NT2/D1 (cell line): ENCODE measurements around the gene LRRIQ4.

Experiments used
- DNase-seq: peaks from one replicate; pipeline ENCODE4 v3.0.0-alpha.2; 2011; ENCODE audit warnings: low read depth, low spot score
- H3K27me3 ChIP-seq: 2 replicates; pipeline ENCODE4 v1.6.0; 2011; ENCODE audit warnings: mild to moderate bottlenecking; ENCODE audit not compliant: insufficient read length, insufficient read depth
- H3K36me3 ChIP-seq: 2 replicates; pipeline ENCODE4 v1.6.1; 2011; ENCODE audit warnings: mild to moderate bottlenecking, low read length, mixed read lengths; ENCODE audit not compliant: insufficient read depth, insufficient read length
- H3K4me1 ChIP-seq: 2 replicates; pipeline ENCODE4 v1.5.1; 2011; ENCODE audit not compliant: insufficient read depth, insufficient read length
- H3K4me3 ChIP-seq: 2 replicates; pipeline ENCODE4 v1.5.1; 2011; ENCODE audit warnings: low read depth; ENCODE audit not compliant: insufficient read length
- H3K9ac ChIP-seq: 2 replicates; pipeline ENCODE4 v1.6.0; 2011; ENCODE audit warnings: low read depth; ENCODE audit not compliant: insufficient read length
- H3K9me3 ChIP-seq: 2 replicates; pipeline ENCODE4 v1.5.1; 2011; ENCODE audit warnings: mild to moderate bottlenecking, low read length; ENCODE audit not compliant: insufficient read depth
- SUZ12 ChIP-seq: IDR thresholded peaks from 2 replicates; pipeline ENCODE4 v1.6.1; 2011; ENCODE audit not compliant: insufficient read length, insufficient read depth; ENCODE audit errors: extremely low read depth
- YY1 ChIP-seq: IDR thresholded peaks from 2 replicates; pipeline ENCODE4 v1.6.1; 2011; ENCODE audit not compliant: insufficient read length, insufficient read depth
- ZNF274 ChIP-seq: IDR thresholded peaks from 2 replicates; pipeline ENCODE4 v1.6.1; 2011; ENCODE audit warnings: mild to moderate bottlenecking, low read depth, low read length

Gene LRRIQ4

DNA sequence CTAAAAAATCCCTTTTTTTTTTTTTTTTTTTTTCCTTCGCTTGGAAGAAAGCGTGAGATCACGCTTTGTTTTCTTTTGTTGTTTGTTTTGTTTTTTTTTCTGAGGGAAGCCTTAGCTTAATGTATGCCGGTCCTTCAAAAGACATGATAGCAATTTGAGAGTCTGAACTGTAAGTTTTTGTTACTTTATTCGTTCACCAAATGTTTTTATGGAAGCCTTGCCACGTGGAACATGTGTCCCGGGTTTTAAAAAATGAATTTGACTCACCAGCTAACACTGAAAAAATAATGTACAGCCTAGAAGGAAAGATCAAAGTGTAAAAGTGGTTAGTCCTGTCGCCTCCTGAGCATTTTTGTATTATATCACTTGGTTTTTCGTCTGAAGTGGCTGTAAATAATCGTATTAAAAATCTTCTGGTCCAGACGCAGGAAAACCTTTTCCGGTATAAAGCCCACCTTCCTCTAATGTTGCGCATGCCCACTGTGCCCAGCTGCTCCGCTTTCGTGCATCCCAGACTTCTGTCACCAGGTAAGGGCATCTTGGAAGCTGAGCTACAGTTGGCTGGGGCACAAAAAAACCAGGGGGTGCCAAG is 40.3 kb upstream of the LRRIQ4 start:
- peak; percentile 60 for DNase-seq
- TF ChIP-seq YY1 (no peak), SUZ12 (no peak), ZNF274 (no peak)

DNA sequence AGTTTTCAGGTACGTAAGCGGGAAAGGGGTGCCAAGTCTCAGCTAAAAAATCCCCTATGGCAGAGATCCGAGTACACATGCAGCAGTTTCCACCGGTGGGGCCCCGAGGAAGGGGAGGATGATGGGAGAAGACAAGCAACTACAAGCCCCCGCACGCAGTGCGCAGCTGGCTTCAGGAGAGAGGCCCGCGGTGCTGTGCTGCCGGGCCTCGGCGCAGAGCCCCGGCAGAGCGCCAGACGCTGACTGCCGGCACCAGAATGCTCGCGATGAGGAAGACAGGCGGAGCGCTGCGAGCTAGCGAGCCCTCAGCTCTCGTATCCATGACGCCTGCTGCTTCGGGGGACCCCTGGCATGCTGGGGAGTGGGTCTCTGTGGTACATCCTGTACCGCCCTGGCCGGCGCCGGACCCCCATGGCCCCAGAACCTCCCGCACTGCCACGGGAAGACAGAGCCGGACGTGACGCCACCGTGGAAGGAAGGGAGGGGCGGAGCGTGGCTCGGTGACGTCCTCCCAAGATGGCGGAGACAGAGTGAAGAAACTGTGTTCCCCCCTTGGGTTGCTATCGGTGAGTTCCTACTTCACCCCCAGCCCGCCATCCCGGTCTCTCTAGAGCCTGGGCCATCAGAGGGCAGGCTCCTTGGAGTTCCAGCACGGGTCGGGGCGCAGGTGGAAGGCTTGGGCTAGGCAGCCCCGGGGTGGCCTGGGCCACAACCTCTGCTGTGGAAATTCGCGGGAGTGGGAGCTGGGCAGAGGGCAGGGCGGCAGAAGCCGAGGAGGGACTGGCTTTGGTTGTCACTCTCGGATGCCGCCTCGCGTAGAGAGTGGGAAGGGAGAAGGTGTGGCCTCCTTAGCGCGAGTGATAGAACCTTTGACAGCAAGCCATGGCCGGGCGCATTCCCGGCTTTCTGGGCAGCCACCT is 39.5 kb upstream of the LRRIQ4 start, which contains the start of gene MYNN:
Gene MYNN (plus strand): TSS at position 500 of the 920 bp plus-strand sequence. CDS start 900 bp downstream, outside the sequence.
- TF ChIP-seq ZNF274 (no peak), YY1 (peak; percentile 91), SUZ12 (no peak)
- H3K4me3 ChIP-seq = peak within 1 kb of the TSS; percentile 100
- DNase-seq = peak; percentile 82
- no peaks in the 10 kb centered on the region for H3K4me1 ChIP-seq
- H3K9ac ChIP-seq = peak within 1 kb of the TSS; percentile 100
- no peaks in the 10 kb centered on the region for H3K27me3 ChIP-seq
- no peaks in the 10 kb centered on the region for H3K9me3 ChIP-seq
- peaks cover 43% of the 10 kb centered on the region for H3K36me3 ChIP-seq

More for the DNA sequence above, 40.3 kb upstream of the LRRIQ4 start:
- H3K4me3 ChIP-seq = peak overlapping the region; percentile 100
- no peaks in the 10 kb centered on the region for H3K4me1 ChIP-seq
- H3K9me3 ChIP-seq = no peaks in the 10 kb centered on the region
- peak overlapping the region; percentile 100 for H3K9ac ChIP-seq
- no peaks in the 10 kb centered on the region for H3K27me3 ChIP-seq
- peaks cover 36% of the 10 kb centered on the region for H3K36me3 ChIP-seq

DNA sequence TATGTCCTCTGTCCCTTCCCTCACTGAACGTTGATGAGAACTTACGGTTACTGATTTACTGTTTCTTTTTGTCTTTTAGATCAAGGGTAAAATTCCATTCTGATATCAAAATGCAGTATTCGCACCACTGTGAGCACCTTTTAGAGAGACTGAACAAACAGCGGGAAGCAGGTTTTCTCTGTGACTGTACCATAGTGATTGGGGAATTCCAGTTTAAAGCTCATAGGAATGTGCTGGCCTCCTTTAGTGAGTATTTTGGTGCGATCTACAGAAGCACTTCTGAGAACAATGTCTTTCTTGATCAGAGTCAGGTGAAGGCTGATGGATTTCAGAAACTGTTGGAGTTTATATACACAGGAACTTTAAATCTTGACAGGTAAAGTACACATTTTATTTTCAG is 38.5 kb upstream of the LRRIQ4 start:
- no peaks in the 10 kb centered on the region for H3K9me3 ChIP-seq
- DNase-seq = no peak
- peak overlapping the region; percentile 100 for H3K4me3 ChIP-seq
- no peaks in the 10 kb centered on the region for H3K27me3 ChIP-seq
- no peak for TF ChIP-seq YY1
- TF ChIP-seq SUZ12 = no peak
- no peak for TF ChIP-seq ZNF274
- H3K36me3 ChIP-seq = peaks cover 53% of the 10 kb centered on the region
- peak overlapping the region; percentile 100 for H3K9ac ChIP-seq
- H3K4me1 ChIP-seq = no peaks in the 10 kb centered on the region

DNA sequence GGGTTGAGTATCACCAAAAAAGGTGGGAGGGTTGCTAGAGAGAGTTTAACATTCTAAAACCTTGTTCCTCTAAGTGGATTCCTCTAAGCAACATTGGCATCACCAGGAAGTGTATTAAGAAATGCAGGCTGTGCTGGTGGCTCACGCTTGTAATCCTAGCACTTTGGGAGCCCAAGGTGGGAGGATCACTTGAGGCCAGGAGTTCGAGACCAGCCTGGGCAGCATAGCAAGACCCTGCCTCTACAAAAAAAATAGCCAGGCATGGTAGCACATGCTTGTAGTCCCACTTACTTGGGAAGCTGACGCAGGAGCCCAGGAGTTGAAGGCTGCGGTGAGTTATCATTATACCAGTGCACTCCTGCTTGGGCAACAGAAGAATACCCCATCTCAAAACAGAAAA is 34.8 kb upstream of the LRRIQ4 start:
- Histone ChIP-seq H3K27me3 (no peaks in the 10 kb centered on the region), H3K36me3 (peaks cover 90% of the 10 kb centered on the region), H3K9ac (no peak overlapping the region), H3K4me1 (no peaks in the 10 kb centered on the region), H3K9me3 (no peaks in the 10 kb centered on the region), H3K4me3 (no peak overlapping the region)
- no peak for TF ChIP-seq SUZ12
- TF ChIP-seq ZNF274 = no peak
- TF ChIP-seq YY1 = no peak
- no peak for DNase-seq

DNA sequence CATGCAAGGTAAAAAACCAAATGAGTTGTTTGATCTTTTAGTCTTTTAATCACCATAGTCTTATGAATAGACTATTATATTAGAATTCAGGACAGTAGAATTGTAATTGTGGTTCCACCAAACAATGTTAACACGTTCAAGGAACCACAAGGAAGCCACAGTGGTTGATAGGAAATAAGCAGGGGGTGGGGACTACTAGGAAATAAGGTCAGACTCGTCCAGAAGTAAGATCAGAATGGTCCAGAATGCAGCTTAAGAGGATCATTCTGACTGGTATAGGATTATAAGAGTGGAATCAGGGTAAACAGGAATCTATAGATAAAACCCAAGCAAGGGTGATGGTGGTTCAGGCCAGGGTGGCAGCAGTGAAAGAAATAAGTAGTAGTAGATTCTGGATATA is 31.9 kb upstream of the LRRIQ4 start:
- TF ChIP-seq SUZ12 (no peak), YY1 (no peak), ZNF274 (no peak)
- Histone ChIP-seq H3K4me1 (no peaks in the 10 kb centered on the region), H3K27me3 (no peaks in the 10 kb centered on the region), H3K9me3 (no peaks in the 10 kb centered on the region), H3K36me3 (peaks cover 98% of the 10 kb centered on the region), H3K4me3 (no peak overlapping the region), H3K9ac (no peak overlapping the region)
- no peak for DNase-seq

DNA sequence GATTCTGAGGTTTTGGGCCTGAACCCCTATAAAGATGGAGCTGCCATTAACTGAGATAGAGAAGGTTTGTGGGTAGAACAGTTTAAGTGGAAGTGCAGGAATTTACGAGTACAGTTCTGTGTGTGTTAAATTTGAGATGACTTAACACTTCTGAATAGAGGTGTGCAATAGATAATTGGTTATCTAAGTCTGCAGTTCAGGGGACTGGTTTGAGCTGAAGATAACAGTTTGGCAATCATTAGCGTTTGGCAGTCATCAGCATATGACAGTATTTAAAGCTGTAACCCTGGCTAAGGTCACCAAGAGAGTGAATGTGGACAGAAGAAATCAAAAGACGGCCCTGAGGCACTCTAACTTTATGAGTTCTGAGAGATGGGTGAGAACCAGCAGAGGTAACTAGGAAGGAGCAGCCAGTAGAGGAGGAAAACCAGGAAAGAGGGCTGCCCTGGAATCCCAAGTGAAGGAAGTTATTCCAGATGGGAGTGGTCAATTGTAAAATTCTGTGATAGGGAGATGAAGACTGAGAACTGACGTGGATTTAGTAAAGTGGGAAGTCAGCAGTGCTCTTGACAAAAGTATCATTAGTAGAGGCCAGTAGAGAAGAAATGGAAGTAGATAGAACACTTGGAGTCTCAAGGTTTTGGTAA is 31.3 kb upstream of the LRRIQ4 start:
- H3K36me3 ChIP-seq = peaks cover 98% of the 10 kb centered on the region
- H3K9me3 ChIP-seq = no peaks in the 10 kb centered on the region
- DNase-seq = no peak
- H3K4me3 ChIP-seq = no peak overlapping the region
- H3K4me1 ChIP-seq = no peaks in the 10 kb centered on the region
- H3K9ac ChIP-seq = no peak overlapping the region
- TF ChIP-seq SUZ12 (no peak), YY1 (no peak)
- no peaks in the 10 kb centered on the region for H3K27me3 ChIP-seq

DNA sequence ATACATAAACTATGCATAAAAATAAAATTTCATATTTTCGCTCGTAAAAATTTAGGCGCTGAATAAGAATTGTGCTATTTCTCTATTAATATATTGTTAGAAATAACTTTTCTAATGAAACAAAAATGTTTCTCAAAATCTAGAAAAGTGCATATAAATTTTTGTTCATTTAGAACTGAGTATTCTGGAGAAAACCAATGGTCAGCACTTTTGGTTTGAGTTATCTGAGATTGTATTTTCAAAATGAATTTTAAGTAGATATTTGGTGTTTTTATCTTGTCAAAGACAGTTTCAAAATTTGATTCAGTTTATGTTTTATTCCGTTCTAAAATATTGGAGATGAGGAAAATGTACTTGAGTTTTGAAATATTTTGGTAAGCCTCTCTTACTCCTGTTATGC is 25.6 kb upstream of the LRRIQ4 start:
- H3K4me3 ChIP-seq = no peak overlapping the region
- TF ChIP-seq SUZ12 = no peak
- no peaks in the 10 kb centered on the region for H3K27me3 ChIP-seq
- H3K9ac ChIP-seq = no peak overlapping the region
- H3K36me3 ChIP-seq = peaks cover 78% of the 10 kb centered on the region
- no peaks in the 10 kb centered on the region for H3K9me3 ChIP-seq
- no peak for DNase-seq
- H3K4me1 ChIP-seq = no peaks in the 10 kb centered on the region

DNA sequence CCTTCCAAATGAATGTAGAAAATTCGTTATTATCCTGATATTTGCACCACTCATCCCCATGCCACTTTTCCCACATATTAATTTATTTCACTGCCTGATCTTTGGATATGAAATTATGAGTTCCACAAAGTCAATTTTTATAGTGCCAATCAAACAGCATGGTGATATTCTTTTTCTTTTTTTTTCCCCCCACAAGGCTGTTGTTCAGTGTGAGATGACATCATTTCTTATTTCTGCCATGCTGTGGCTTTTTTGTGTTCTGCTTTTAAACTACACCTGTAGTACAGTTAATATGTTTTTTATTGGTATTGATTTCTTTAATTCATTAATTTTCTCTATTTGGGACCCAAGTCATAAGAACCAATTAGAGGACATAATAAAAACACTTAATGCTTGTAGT is 24.9 kb upstream of the LRRIQ4 start:
- Histone ChIP-seq H3K36me3 (peaks cover 76% of the 10 kb centered on the region), H3K4me1 (no peaks in the 10 kb centered on the region), H3K9ac (no peak overlapping the region), H3K4me3 (no peak overlapping the region), H3K9me3 (no peaks in the 10 kb centered on the region), H3K27me3 (no peaks in the 10 kb centered on the region)
- TF ChIP-seq ZNF274 = no peak
- TF ChIP-seq YY1 = no peak
- TF ChIP-seq SUZ12 = no peak
- DNase-seq = no peak
